Measurements from ENCODE around the gene GPRC5A.

Gene GPRC5A

GRCh38 chr12:12909228-12909994, 18.0 kb downstream of the GPRC5A start:
- DNase-seq, result no peak

- DNase-seq, result no peak
Observed at GRCh38 chr12:12909995-12910420, 18.6 kb downstream of the GPRC5A start.

GRCh38 chr12:12912711-12913110, 21.3 kb downstream of the GPRC5A start:
- no peak for DNase-seq

GRCh38 chr12:12915656-12916055, 24.3 kb downstream of the GPRC5A start:
- no peak for DNase-seq

- peak; percentile 22 to 93 (median 82) for DNase-seq
Observed at GRCh38 chr12:12916135-12916944, 25.0 kb downstream of the GPRC5A start.

GRCh38 chr12:12917517-12917916, 26.2 kb downstream of the GPRC5A start:
- no peak for DNase-seq

- no peak for DNase-seq
Observed at GRCh38 chr12:12918781-12919389, 27.5 kb downstream of the GPRC5A start.

GRCh38 chr12:12919666-12920435, 28.5 kb downstream of the GPRC5A start:
- no peak for DNase-seq

GRCh38 chr12:12922191-12922616, 30.8 kb downstream of the GPRC5A start:
- no peak for DNase-seq

- DNase-seq, result no peak
Observed at GRCh38 chr12:12922978-12923377, 31.6 kb downstream of the GPRC5A start.

GRCh38 chr12:12924169-12924568, 32.8 kb downstream of the GPRC5A start:
- no peak for DNase-seq

GRCh38 chr12:12925388-12925787, 34.0 kb downstream of the GPRC5A start:
- no peak for DNase-seq

- DNase-seq, result no peak
Observed at GRCh38 chr12:12926571-12927071, 35.3 kb downstream of the GPRC5A start.

- peak in 7 of 58 donors; percentile 2 to 38 (median 15) for DNase-seq
Observed at GRCh38 chr12:12927211-12928079, 36.1 kb downstream of the GPRC5A start.

- no peak for DNase-seq
Observed at GRCh38 chr12:12929696-12930095, 38.3 kb downstream of the GPRC5A start.

GRCh38 chr12:12930633-12931219, 39.4 kb downstream of the GPRC5A start:
- no peak for DNase-seq

GRCh38 chr12:12933742-12934141, 42.4 kb downstream of the GPRC5A start:
- DNase-seq, result no peak

GRCh38 chr12:12934556-12934955, 43.2 kb downstream of the GPRC5A start:
- DNase-seq, result no peak

GRCh38 chr12:12936983-12937491, 45.7 kb downstream of the GPRC5A start:
- no peak for DNase-seq
